ENCODE data around the gene KIDINS220. TPM values are rescaled to one million over a fixed set of nuclear protein-coding genes. Genes with fewer than 3 reads are reported as not detected.

KIDINS220 gene
- total and polyA plus RNA-seq, 2 of the 13 experiments (the other 11 are each of a cell fraction or from before 2014, with no cell fraction given): 25.2 to 32.3 TPM

DNA sequence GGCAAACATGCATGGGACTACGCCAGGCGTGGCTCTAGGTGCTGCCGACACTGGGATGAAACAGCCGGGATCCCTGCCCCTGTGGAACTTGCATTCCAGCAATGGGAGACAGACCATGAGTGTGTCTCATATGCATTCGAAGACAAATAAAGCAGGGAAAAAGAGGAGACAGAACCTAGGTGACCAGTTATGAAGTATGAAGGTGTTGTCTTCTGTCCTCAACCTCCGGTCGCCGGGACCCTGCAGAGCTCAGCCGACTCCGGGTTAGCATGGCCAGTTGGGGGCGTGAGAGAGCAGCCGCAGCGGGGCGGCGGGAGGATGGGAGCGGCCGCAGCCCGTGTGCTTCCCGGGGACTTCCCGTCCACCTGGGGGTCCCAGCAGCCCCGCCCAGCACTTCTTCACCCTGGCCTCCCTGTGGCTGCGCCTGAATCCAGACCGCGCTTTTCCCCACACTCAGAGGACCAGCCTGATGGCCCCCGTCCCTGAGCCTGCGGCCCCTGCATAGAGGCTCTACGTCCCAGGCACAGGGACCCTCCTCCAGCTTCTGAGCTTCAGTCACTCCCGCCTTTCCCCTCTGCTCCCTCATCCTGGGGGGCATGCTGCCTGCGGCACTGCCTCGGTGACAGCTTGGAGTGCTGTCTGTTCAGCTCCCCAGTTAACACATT is 144.1 kb downstream of the KIDINS220 start (continued):
- TF ChIP-seq ZNF788 (CRISPR knock-in tag; IDR thresholded peaks at IDR 0.05; ENCODE audit: borderline replicate concordance): peak; percentile 78; the same call in 1 of the 2 replicates
- peak; percentile 98 for TF ChIP-seq XRCC5 (optimal IDR thresholded peaks at IDR 0.05; ENCODE audit: low read length)
- TF ChIP-seq ZNF891 (CRISPR knock-in tag; IDR thresholded peaks at IDR 0.05): 0 out of 2 replicates have a peak, but pooled peaks have one; percentile 38
- peak; percentile 52; the same call in 1 of the 2 replicates for TF ChIP-seq REPIN1 (CRISPR knock-in tag; IDR thresholded peaks at IDR 0.05; ENCODE audit: borderline replicate concordance, low read depth)
- 0 out of 2 replicates have a peak, but pooled peaks have one; percentile 50 for TF ChIP-seq SAFB2 (CRISPR knock-in tag; IDR thresholded peaks at IDR 0.05; ENCODE audit: borderline replicate concordance, low read depth)
- TF ChIP-seq, protein P1, sequence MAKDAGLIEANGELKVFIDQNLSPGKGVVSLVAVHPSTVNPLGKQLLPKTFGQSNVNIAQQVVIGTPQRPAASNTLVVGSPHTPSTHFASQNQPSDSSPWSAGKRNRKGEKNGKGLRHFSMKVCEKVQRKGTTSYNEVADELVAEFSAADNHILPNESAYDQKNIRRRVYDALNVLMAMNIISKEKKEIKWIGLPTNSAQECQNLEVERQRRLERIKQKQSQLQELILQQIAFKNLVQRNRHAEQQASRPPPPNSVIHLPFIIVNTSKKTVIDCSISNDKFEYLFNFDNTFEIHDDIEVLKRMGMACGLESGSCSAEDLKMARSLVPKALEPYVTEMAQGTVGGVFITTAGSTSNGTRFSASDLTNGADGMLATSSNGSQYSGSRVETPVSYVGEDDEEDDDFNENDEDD (CRISPR knock-in tag; IDR thresholded peaks at IDR 0.05; ENCODE audit: borderline replicate concordance): peak; percentile 64; the same call in 1 of the 2 replicates
- TF ChIP-seq CBX2 (IDR thresholded peaks at IDR 0.05; ENCODE audit: low read depth, low read length): no peak
- peak; percentile 44; the same call in 1 of the 2 replicates for TF ChIP-seq CBX2 (CRISPR knock-in tag; IDR thresholded peaks at IDR 0.05; ENCODE audit: low read depth)
- TF ChIP-seq, protein P2, sequence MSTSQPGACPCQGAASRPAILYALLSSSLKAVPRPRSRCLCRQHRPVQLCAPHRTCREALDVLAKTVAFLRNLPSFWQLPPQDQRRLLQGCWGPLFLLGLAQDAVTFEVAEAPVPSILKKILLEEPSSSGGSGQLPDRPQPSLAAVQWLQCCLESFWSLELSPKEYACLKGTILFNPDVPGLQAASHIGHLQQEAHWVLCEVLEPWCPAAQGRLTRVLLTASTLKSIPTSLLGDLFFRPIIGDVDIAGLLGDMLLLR (CRISPR knock-in tag; IDR thresholded peaks at IDR 0.05): no peak
- TF ChIP-seq MAZ (IDR thresholded peaks at IDR 0.05; ENCODE audit: borderline replicate concordance, low read depth, low read length): 0 out of 2 replicates have a peak, but pooled peaks have one; percentile 29
- TF ChIP-seq MAZ (CRISPR knock-in tag; IDR thresholded peaks at IDR 0.05; ENCODE audit: low read depth): no peak
- peak; percentile 73 for TF ChIP-seq RAD21 (CRISPR knock-in tag; IDR thresholded peaks at IDR 0.05)
- peak; percentile 52; the same call in 1 of the 2 replicates for TF ChIP-seq BORCS8-MEF2B (CRISPR knock-in tag; IDR thresholded peaks at IDR 0.05)
- TF ChIP-seq ETV5 (CRISPR knock-in tag; IDR thresholded peaks at IDR 0.05; ENCODE audit: borderline replicate concordance): peak; percentile 48
- TF ChIP-seq RXRB (CRISPR knock-in tag; IDR thresholded peaks at IDR 0.05; ENCODE audit: borderline replicate concordance): 0 out of 2 replicates have a peak, but pooled peaks have one; percentile 19
- TF ChIP-seq CBFB (CRISPR knock-in tag; IDR thresholded peaks at IDR 0.05): 0 out of 2 replicates have a peak, but pooled peaks have one; percentile 31
- no peak for TF ChIP-seq SOX6 (IDR thresholded peaks at IDR 0.05)
- peak; percentile 29; the same call in 1 of the 2 replicates for TF ChIP-seq SOX6 (CRISPR knock-in tag; IDR thresholded peaks at IDR 0.05)
- TF ChIP-seq KMT2A (CRISPR knock-in tag; IDR thresholded peaks at IDR 0.05): peak; percentile 59
- TF ChIP-seq ZNF292 (CRISPR knock-in tag; IDR thresholded peaks at IDR 0.05; ENCODE audit: borderline replicate concordance, low read depth): 0 out of 2 replicates have a peak, but pooled peaks have one; percentile 27
- TF ChIP-seq EZH2 (conservative IDR thresholded peaks at IDR 0.05; ENCODE audit: low read depth, low read length): peak; percentile 70; the same call in 1 of the 2 replicates
- 0 out of 2 replicates have a peak, but pooled peaks have one; percentile 24 for TF ChIP-seq TGIF2 (CRISPR knock-in tag; IDR thresholded peaks at IDR 0.05)
- 0 out of 2 replicates have a peak, but pooled peaks have one; percentile 52 for TF ChIP-seq CCDC6 (CRISPR knock-in tag; IDR thresholded peaks at IDR 0.05)
- TF ChIP-seq SAP130 (CRISPR knock-in tag; IDR thresholded peaks at IDR 0.05; ENCODE audit: low read depth): 0 out of 2 replicates have a peak, but pooled peaks have one; percentile 31
- TF ChIP-seq, protein P3, sequence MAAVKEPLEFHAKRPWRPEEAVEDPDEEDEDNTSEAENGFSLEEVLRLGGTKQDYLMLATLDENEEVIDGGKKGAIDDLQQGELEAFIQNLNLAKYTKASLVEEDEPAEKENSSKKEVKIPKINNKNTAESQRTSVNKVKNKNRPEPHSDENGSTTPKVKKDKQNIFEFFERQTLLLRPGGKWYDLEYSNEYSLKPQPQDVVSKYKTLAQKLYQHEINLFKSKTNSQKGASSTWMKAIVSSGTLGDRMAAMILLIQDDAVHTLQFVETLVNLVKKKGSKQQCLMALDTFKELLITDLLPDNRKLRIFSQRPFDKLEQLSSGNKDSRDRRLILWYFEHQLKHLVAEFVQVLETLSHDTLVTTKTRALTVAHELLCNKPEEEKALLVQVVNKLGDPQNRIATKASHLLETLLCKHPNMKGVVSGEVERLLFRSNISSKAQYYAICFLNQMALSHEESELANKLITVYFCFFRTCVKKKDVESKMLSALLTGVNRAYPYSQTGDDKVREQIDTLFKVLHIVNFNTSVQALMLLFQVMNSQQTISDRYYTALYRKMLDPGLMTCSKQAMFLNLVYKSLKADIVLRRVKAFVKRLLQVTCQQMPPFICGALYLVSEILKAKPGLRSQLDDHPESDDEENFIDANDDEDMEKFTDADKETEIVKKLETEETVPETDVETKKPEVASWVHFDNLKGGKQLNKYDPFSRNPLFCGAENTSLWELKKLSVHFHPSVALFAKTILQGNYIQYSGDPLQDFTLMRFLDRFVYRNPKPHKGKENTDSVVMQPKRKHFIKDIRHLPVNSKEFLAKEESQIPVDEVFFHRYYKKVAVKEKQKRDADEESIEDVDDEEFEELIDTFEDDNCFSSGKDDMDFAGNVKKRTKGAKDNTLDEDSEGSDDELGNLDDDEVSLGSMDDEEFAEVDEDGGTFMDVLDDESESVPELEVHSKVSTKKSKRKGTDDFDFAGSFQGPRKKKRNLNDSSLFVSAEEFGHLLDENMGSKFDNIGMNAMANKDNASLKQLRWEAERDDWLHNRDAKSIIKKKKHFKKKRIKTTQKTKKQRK (IDR thresholded peaks at IDR 0.05; ENCODE audit: low read length): no peak
- no peak for TF ChIP-seq RBFOX2 (IDR thresholded peaks at IDR 0.05; ENCODE audit: low read depth, low read length)

Data from HepG2 (cell line).